ENCODE results near the gene ST7. TPM values are rescaled to one million over a fixed set of nuclear protein-coding genes. Genes with fewer than 3 reads are reported as not detected.

ST7 gene
- total RNA-seq, 1 donor from 2014 or later: 8.3 TPM

DNA sequence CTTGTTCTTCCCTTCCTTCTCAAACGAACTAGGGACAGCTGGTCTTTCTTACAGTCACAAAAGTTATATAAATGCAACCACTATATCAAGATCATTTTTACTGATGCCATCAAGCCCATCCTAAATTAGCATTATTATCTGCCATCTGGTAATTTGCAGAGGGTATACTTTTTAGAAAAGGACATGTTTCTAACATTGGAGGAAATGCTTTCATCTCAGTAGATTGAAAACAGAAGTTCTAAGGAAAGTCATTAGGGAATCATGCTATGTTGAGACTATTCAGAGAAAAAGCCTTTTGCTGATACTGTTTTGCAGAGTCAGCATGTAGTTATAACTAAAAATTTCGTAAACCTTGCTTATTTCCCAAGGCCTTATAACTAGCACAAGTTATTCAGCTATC is 222.9 kb downstream of the ST7 start:
- intact Hi-C loops (cut with micrococcal nuclease): no loop called here
- Mint-ChIP-seq H3K36me3 (ENCODE audit: low read depth) (no peaks in the 10 kb centered on the region), H3K27ac (no peak overlapping the region), H3K27me3 (no peaks in the 10 kb centered on the region), H3K4me1 (no peaks in the 10 kb centered on the region), H3K9me3 (no peaks in the 10 kb centered on the region), H3K4me3 (no peak overlapping the region)
- DNase-seq (no peak), ATAC-seq (ENCODE audit: low read depth) (no peak)
- CTCF ChIA-PET: no interaction called here
- POLR2A ChIA-PET: no interaction called here
- TF ChIP-seq, protein P1, sequence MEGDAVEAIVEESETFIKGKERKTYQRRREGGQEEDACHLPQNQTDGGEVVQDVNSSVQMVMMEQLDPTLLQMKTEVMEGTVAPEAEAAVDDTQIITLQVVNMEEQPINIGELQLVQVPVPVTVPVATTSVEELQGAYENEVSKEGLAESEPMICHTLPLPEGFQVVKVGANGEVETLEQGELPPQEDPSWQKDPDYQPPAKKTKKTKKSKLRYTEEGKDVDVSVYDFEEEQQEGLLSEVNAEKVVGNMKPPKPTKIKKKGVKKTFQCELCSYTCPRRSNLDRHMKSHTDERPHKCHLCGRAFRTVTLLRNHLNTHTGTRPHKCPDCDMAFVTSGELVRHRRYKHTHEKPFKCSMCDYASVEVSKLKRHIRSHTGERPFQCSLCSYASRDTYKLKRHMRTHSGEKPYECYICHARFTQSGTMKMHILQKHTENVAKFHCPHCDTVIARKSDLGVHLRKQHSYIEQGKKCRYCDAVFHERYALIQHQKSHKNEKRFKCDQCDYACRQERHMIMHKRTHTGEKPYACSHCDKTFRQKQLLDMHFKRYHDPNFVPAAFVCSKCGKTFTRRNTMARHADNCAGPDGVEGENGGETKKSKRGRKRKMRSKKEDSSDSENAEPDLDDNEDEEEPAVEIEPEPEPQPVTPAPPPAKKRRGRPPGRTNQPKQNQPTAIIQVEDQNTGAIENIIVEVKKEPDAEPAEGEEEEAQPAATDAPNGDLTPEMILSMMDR (IDR thresholded peaks at IDR 0.05): no peak

- ChIA-PET CTCF (no interaction called here), POLR2A (no interaction called here)
- Mint-ChIP-seq H3K27ac (no peak overlapping the region), H3K9me3 (no peaks in the 10 kb centered on the region), H3K4me1 (no peaks in the 10 kb centered on the region), H3K36me3 (ENCODE audit: low read depth) (no peaks in the 10 kb centered on the region), H3K4me3 (no peak overlapping the region), H3K27me3 (no peaks in the 10 kb centered on the region)
- TF ChIP-seq, protein P1 (IDR thresholded peaks at IDR 0.05): no peak
- no peak for DNase-seq
- intact Hi-C loops (cut with micrococcal nuclease): no loop called here
- ATAC-seq (ENCODE audit: low read depth): no peak
Observed at GRCh38 chr7:117178600-117178999, 225.3 kb downstream of the ST7 start.

DNA sequence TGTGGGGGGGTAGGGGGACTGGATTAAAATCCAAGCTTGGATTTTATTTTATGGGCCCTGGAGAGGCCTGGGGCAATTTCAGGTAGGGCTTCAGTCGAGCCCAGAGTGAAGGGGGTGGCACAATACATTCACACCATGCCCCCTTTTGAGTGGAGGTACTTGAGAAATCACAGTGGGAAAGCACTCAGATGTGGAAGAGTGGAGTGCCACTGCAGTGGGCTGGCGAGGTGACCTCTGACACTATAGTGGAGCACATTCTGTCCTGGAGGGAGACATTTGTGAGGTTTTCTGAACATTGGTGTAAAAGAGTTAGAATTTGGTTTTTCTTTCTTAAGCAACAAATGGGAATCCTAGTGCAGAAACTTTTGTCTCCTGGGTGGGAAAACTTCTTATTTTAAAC is 226.4 kb downstream of the ST7 start:
- TF ChIP-seq, protein P1 (IDR thresholded peaks at IDR 0.05): no peak
- no peaks in the 10 kb centered on the region for H3K36me3 Mint-ChIP-seq (ENCODE audit: low read depth)
- no peak for ATAC-seq (ENCODE audit: low read depth)
- no peak for DNase-seq
- H3K4me1 Mint-ChIP-seq: no peaks in the 10 kb centered on the region
- ChIA-PET POLR2A (no interaction called here), CTCF (no interaction called here)
- H3K4me3 Mint-ChIP-seq: no peak overlapping the region
- no peaks in the 10 kb centered on the region for H3K27me3 Mint-ChIP-seq
- no peak overlapping the region for H3K27ac Mint-ChIP-seq
- H3K9me3 Mint-ChIP-seq: no peaks in the 10 kb centered on the region
- intact Hi-C loops (cut with micrococcal nuclease): no loop called here

DNA sequence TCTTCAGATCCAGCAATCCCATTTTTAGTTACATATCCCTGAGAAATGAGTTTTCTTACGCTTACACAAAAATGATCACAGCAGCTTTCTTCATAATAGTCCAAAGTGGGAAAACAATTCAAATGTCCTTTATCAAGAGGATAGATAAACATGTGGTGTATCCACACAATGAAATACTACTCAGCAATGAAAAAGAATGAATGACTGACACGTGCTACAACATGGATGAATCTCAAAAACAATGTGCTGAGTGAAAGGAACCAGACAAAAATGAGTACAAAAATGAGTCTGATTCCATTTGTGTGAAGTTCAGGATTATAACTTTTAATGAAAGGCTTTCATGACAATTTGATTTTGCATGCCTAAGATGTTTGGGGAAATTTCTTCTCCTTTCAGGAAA is 230.4 kb downstream of the ST7 start:
- POLR2A ChIA-PET: no interaction called here
- Mint-ChIP-seq H3K9me3 (no peaks in the 10 kb centered on the region), H3K27me3 (no peaks in the 10 kb centered on the region), H3K27ac (no peak overlapping the region), H3K4me3 (no peak overlapping the region), H3K4me1 (no peaks in the 10 kb centered on the region), H3K36me3 (ENCODE audit: low read depth) (no peaks in the 10 kb centered on the region)
- CTCF ChIA-PET: no interaction called here
- DNase-seq (no peak), ATAC-seq (ENCODE audit: low read depth) (no peak)
- intact Hi-C loops (cut with micrococcal nuclease): no loop called here
- TF ChIP-seq, protein P1 (IDR thresholded peaks at IDR 0.05): no peak

DNA sequence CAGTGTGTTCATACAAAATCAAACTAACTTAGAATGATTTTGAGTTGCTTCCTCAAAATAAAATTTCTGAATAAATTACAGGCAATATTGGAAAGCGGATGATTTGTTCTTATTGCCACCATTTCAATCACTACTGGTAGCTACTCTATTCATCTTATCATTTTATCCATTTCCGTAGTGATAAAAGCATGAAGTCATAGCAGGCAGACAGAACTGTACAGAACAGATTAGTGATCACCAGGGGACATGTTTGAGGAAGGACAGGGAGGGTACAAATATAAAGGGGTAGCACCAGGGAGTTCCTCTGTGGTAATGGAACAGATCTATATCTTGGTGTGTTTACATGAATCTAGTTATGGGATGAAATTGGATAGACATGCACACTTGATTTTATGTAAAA is 231.1 kb downstream of the ST7 start:
- Mint-ChIP-seq H3K36me3 (ENCODE audit: low read depth) (peaks cover under 1% of the 10 kb centered on the region), H3K4me3 (no peak overlapping the region), H3K4me1 (no peaks in the 10 kb centered on the region), H3K27me3 (no peaks in the 10 kb centered on the region), H3K27ac (no peak overlapping the region), H3K9me3 (no peaks in the 10 kb centered on the region)
- intact Hi-C loops (cut with micrococcal nuclease): no loop called here
- POLR2A ChIA-PET: no interaction called here
- CTCF ChIA-PET: no interaction called here
- TF ChIP-seq, protein P1 (IDR thresholded peaks at IDR 0.05): no peak
- DNase-seq (no peak), ATAC-seq (ENCODE audit: low read depth) (no peak)
